ENCODE results near the gene FBXL13. TPM values are rescaled to one million over a fixed set of nuclear protein-coding genes. Genes with fewer than 3 reads are reported as not detected.

The FBXL13 gene
- total RNA-seq, 2 donors from 2014 or later = 4.2 to 5.6 TPM

GRCh38 chr7:102988631-102989560, 85.7 kb downstream of the FBXL13 start:
- no peaks in the 10 kb centered on the region for H3K27me3 ChIP-seq
- H3K9me3 ChIP-seq = no peaks in the 10 kb centered on the region
- ATAC-seq (no peak), DNase-seq (no peak)
- peaks cover 53% of the 10 kb centered on the region for H3K4me1 ChIP-seq
- H3K36me3 ChIP-seq (replicated peaks in 1 of 2; ENCODE audit: insufficient read depth in 1 of 2, low read depth in 2 of 2) = no peaks in the 10 kb centered on the region
- peak overlapping the region in 1 of 4 donors; percentile 20 for H3K27ac ChIP-seq
- intact Hi-C loops (cut with DNase I) = no loop called here
- no peak overlapping the region for H3K4me3 ChIP-seq
- WGBS, 2 donors = 56 to 62% methylated on average over 6 of the region's 6 CpGs
- TF ChIP-seq POLR2A (IDR thresholded peaks at IDR 0.05) = no peak
- TF ChIP-seq, protein P1, sequence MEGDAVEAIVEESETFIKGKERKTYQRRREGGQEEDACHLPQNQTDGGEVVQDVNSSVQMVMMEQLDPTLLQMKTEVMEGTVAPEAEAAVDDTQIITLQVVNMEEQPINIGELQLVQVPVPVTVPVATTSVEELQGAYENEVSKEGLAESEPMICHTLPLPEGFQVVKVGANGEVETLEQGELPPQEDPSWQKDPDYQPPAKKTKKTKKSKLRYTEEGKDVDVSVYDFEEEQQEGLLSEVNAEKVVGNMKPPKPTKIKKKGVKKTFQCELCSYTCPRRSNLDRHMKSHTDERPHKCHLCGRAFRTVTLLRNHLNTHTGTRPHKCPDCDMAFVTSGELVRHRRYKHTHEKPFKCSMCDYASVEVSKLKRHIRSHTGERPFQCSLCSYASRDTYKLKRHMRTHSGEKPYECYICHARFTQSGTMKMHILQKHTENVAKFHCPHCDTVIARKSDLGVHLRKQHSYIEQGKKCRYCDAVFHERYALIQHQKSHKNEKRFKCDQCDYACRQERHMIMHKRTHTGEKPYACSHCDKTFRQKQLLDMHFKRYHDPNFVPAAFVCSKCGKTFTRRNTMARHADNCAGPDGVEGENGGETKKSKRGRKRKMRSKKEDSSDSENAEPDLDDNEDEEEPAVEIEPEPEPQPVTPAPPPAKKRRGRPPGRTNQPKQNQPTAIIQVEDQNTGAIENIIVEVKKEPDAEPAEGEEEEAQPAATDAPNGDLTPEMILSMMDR (IDR thresholded peaks at IDR 0.05) = no peak

DNA sequence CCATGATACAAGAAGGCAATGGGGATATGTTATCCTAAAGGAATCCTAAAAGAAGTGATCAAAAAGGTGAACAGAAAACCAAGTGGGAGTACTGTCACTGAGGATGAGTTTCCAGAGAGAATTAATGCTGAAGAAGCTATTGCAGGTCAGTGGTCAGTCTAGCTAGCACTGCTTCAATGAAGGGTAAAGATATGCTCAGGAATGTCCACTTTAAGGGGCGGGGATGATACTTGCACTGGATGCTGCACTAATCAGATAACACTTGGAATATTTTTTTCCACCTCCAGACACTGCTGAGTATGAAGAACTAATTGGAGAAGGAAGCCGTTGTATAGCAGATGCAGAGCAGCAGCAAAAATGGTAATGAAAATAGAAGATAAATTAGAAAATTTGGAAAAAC, 86.5 kb downstream of the FBXL13 start:
- H3K27me3 ChIP-seq = no peaks in the 10 kb centered on the region
- H3K4me3 ChIP-seq = no peak overlapping the region
- peaks cover 45% of the 10 kb centered on the region for H3K4me1 ChIP-seq
- TF ChIP-seq, protein P1 (IDR thresholded peaks at IDR 0.05) = no peak
- no peak for TF ChIP-seq POLR2A (IDR thresholded peaks at IDR 0.05)
- intact Hi-C loops (cut with DNase I) = no loop called here
- DNase-seq (no peak), ATAC-seq (no peak)
- H3K9me3 ChIP-seq = no peaks in the 10 kb centered on the region
- no peak overlapping the region for H3K27ac ChIP-seq
- H3K36me3 ChIP-seq (replicated peaks in 1 of 2; ENCODE audit: insufficient read depth in 1 of 2, low read depth in 2 of 2) = no peaks in the 10 kb centered on the region
- WGBS, 2 donors = 85 to 87% methylated on average over 2 of the region's 2 CpGs

DNA sequence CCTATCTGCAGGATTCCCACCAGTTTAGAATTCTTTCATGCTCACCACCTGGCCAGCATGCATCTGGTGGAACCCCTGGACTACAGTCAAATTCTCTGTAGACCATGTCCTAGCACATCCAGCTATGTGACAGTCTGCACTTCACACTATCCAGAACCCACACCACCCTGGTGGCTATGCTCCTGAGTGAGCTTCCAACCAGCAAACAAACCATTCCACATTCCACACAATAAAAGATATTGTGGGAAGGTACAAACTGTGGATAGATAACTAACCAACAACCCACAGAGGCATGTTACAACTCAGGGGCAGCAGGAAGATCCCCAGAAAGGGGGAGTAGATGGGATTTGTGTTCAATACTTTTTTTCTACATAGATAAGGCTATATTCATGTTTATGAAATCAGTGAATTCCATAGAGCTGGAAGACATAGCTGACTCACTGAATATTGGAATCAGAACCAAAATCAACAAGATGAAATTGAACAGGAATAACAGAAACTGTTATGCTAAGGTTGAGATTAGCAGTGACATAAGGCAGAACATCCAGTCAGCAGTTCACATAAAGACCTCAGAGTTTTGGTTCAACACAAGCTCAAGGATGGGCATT, 89.3 kb downstream of the FBXL13 start:
- DNase-seq (no peak), ATAC-seq (no peak)
- H3K27ac ChIP-seq = no peak overlapping the region
- no peak for TF ChIP-seq POLR2A (IDR thresholded peaks at IDR 0.05)
- TF ChIP-seq, protein P1 (IDR thresholded peaks at IDR 0.05) = no peak
- H3K4me1 ChIP-seq = peaks cover 18% of the 10 kb centered on the region
- no peaks in the 10 kb centered on the region for H3K27me3 ChIP-seq
- no peak overlapping the region for H3K4me3 ChIP-seq
- no peaks in the 10 kb centered on the region for H3K36me3 ChIP-seq (replicated peaks in 1 of 2; ENCODE audit: insufficient read depth in 1 of 2, low read depth in 2 of 2)
- intact Hi-C loops (cut with DNase I) = no loop called here
- no peaks in the 10 kb centered on the region for H3K9me3 ChIP-seq

GRCh38 chr7:102983602-102984001, 91.0 kb downstream of the FBXL13 start:
- H3K9me3 ChIP-seq = no peaks in the 10 kb centered on the region
- TF ChIP-seq POLR2A (IDR thresholded peaks at IDR 0.05) = no peak
- TF ChIP-seq, protein P1 (IDR thresholded peaks at IDR 0.05) = no peak
- H3K4me1 ChIP-seq = peaks cover 2% of the 10 kb centered on the region
- 75 to 78% methylated on average over 7 of the region's 7 CpGs for WGBS, 2 donors
- H3K27me3 ChIP-seq = no peaks in the 10 kb centered on the region
- no peak overlapping the region for H3K27ac ChIP-seq
- intact Hi-C loops (cut with DNase I) = no loop called here
- H3K36me3 ChIP-seq (replicated peaks in 1 of 2; ENCODE audit: insufficient read depth in 1 of 2, low read depth in 2 of 2) = no peaks in the 10 kb centered on the region
- DNase-seq (no peak), ATAC-seq (no peak)
- H3K4me3 ChIP-seq = no peak overlapping the region
